Fibroblast of gingiva (primary cell): ENCODE measurements around the gene IGFLR1.
"Not testable (repeated sequence)": the region's sequence is repeated elsewhere in the genome, so short reads cannot be mapped to it uniquely, and the experiment has no call there.

Experiments
- DNase-seq: peaks from one replicate; pipeline ENCODE4 v3.0.0-alpha.2; 2011; ENCODE audit warnings: low read depth

IGFLR1 gene

GRCh38 chr19:35704218-35704617 is 38.0 kb downstream of the IGFLR1 start, which contains the start of gene ZBTB32:
ZBTB32 (plus strand) TSS chr19:35704558; CDS start chr19:35714627, 10,069 bp downstream.
- peak; percentile 30 for DNase-seq

GRCh38 chr19:35703343-35703742 is 38.9 kb downstream of the IGFLR1 start:
- no peak for DNase-seq

GRCh38 chr19:35702223-35703012 is 39.8 kb downstream of the IGFLR1 start:
- DNase-seq, result peak; percentile 98

DNA sequence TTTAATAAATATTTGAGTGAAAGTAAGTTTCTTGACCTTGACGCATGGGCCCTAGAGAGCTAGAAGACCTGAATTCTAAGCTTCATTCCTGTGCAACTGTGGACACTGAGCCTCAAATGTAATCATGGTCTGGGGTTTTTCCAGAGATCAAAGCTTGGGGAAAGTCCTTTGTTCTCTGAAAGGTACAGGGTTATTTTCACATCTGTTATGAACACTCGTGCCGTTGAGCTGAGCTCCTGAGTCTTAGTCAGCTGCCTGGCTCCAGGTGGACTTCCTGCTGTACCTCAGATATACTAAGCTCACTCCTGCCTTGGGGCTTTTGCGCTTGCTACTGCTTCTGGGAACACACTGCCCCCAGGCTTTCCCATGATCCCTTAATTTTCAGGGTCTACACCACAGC is 45.4 kb downstream of the IGFLR1 start:
- DNase-seq, result no peak

GRCh38 chr19:35695895-35696422 is 46.3 kb downstream of the IGFLR1 start:
- no peak for DNase-seq

GRCh38 chr19:35693835-35694599 is 48.2 kb downstream of the IGFLR1 start:
- DNase-seq, result peak; percentile 73

DNA sequence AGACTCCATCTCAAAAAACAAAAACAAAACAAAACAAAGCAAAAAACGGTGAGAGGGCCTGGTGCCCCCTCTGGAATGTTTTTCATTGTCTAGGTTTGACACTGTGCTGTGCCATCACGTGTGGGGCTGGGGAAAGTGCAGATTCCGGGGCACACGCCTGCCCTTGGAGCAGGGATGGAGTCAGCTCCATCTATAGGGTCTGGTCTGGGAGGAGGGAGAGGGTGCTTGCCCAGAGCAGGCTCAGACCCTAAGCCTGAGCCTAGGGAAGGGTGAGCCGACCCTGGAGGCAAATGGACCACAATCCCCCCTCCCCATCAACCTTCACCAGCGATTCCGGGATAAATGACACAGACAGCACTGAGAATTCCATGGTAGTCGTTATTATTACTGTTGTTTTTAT is 48.8 kb downstream of the IGFLR1 start:
- no peak for DNase-seq

DNA sequence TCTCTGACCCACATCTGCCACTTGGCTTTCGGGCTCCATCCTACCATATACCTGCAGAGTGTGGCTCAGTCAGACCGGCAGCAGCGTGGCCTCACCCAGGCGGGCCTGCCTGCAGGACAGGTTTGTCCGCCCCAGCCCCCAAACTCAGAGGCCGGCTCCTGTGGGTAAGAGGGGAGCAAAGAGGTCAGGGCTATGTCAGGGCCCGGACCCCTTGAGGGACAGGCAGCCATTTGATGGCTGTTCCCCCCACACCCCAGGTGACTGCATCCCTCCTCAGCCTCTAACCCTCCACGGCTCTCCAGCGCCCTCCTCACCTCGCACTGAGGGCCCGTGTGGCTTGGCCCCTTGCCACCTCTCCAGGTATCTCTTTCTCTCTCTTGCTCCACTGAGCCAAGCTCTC is 50.2 kb downstream of the IGFLR1 start:
- no peak for DNase-seq

- not testable (repeated sequence) for DNase-seq
Measured at GRCh38 chr19:35691106-35691505, 51.1 kb downstream of the IGFLR1 start.

- DNase-seq, result no peak
Measured at GRCh38 chr19:35689836-35690235, 52.4 kb downstream of the IGFLR1 start.
